Activated T-helper 9 cell treated with anti-CD3 and anti-CD28 coated beads, Interleukin-2, amount 50 U/mL, for 16 hours (primary cell): ENCODE measurements around the gene STX16.

ENCODE experiments used
- DNase-seq: peaks from one replicate; pipeline ENCODE4 v3.0.0-alpha.2; 2020; ENCODE audit warnings: low read depth

Gene STX16

GRCh38 chr20:58655328-58656107 lies 4.4 kb downstream of the STX16 start:
- DNase-seq = no peak

GRCh38 chr20:58656831-58657230 lies 5.7 kb downstream of the STX16 start:
- DNase-seq = no peak

GRCh38 chr20:58657262-58657661 lies 6.2 kb downstream of the STX16 start:
- DNase-seq = no peak

GRCh38 chr20:58657986-58658385 lies 6.9 kb downstream of the STX16 start:
- no peak for DNase-seq

GRCh38 chr20:58658760-58659159 lies 7.7 kb downstream of the STX16 start:
- DNase-seq = no peak

GRCh38 chr20:58659841-58660240 lies 8.8 kb downstream of the STX16 start:
- DNase-seq = no peak

- DNase-seq = peak; percentile 12
Measured at GRCh38 chr20:58660855-58661597, 9.9 kb downstream of the STX16 start.

GRCh38 chr20:58661598-58662473 lies 10.8 kb downstream of the STX16 start:
- no peak for DNase-seq

- no peak for DNase-seq
Measured at GRCh38 chr20:58664331-58664730, 13.2 kb downstream of the STX16 start.

- DNase-seq = no peak
Measured at GRCh38 chr20:58664883-58665282, 13.8 kb downstream of the STX16 start.

- no peak for DNase-seq
Measured at GRCh38 chr20:58665606-58666005, 14.5 kb downstream of the STX16 start.

GRCh38 chr20:58666702-58667101 lies 15.6 kb downstream of the STX16 start:
- no peak for DNase-seq

- no peak for DNase-seq
Measured at GRCh38 chr20:58667975-58668374, 16.9 kb downstream of the STX16 start.

- no peak for DNase-seq
Measured at GRCh38 chr20:58668901-58669286, 17.8 kb downstream of the STX16 start.

GRCh38 chr20:58669287-58670006 lies 18.4 kb downstream of the STX16 start:
- no peak for DNase-seq

GRCh38 chr20:58670102-58670501 lies 19.0 kb downstream of the STX16 start:
- no peak for DNase-seq

- no peak for DNase-seq
Measured at GRCh38 chr20:58670659-58671058, 19.6 kb downstream of the STX16 start.

- DNase-seq = no peak
Measured at GRCh38 chr20:58673119-58673518, 22.0 kb downstream of the STX16 start.

- DNase-seq = no peak
Measured at GRCh38 chr20:58675146-58675584, 24.1 kb downstream of the STX16 start.

- DNase-seq = no peak
Measured at GRCh38 chr20:58675641-58676040, 24.6 kb downstream of the STX16 start.

- no peak for DNase-seq
Measured at GRCh38 chr20:58676161-58676560, 25.1 kb downstream of the STX16 start.

- DNase-seq = no peak
Measured at GRCh38 chr20:58677079-58677604, 26.1 kb downstream of the STX16 start.
